HG02981 (cell line): ENCODE data around the gene C10orf71.

Experiments used
- ATAC-seq: cut with Tn5 transposase; IDR thresholded peaks from one replicate; pipeline ENCODE4 v1.9.1; 2021; ENCODE audit warnings: mild to moderate bottlenecking, moderate library complexity; ENCODE audit not compliant: unreplicated experiment

C10orf71 gene

GRCh38 chr10:49273626-49274025 lies 25.3 kb upstream of the C10orf71 start:
- ATAC-seq, result no peak

- no peak for ATAC-seq
These were observed 24.1 kb upstream of the C10orf71 start for GRCh38 chr10:49274886-49275285.

- no peak for ATAC-seq
These were observed 23.1 kb upstream of the C10orf71 start for GRCh38 chr10:49275896-49276295.

- ATAC-seq, result no peak
These were observed 22.4 kb upstream of the C10orf71 start for GRCh38 chr10:49276596-49276995.

- no peak for ATAC-seq
These were observed 21.0 kb upstream of the C10orf71 start for GRCh38 chr10:49277973-49278372.

- no peak for ATAC-seq
These were observed 20.4 kb upstream of the C10orf71 start for GRCh38 chr10:49278497-49278981.

GRCh38 chr10:49279015-49279880 lies 19.7 kb upstream of the C10orf71 start:
- ATAC-seq, result no peak

GRCh38 chr10:49280001-49280408 lies 19.0 kb upstream of the C10orf71 start:
- no peak for ATAC-seq

- ATAC-seq, result no peak
These were observed 17.5 kb upstream of the C10orf71 start for GRCh38 chr10:49281461-49281860.

- ATAC-seq, result no peak
These were observed 16.7 kb upstream of the C10orf71 start for GRCh38 chr10:49282306-49282705.

GRCh38 chr10:49282879-49283341 lies 16.1 kb upstream of the C10orf71 start:
- no peak for ATAC-seq

GRCh38 chr10:49283491-49283890 lies 15.5 kb upstream of the C10orf71 start:
- no peak for ATAC-seq

- no peak for ATAC-seq
These were observed 14.6 kb upstream of the C10orf71 start for GRCh38 chr10:49284356-49284755.

- no peak for ATAC-seq
These were observed 13.7 kb upstream of the C10orf71 start for GRCh38 chr10:49285232-49285631.

GRCh38 chr10:49286686-49287085 lies 12.3 kb upstream of the C10orf71 start:
- no peak for ATAC-seq

- no peak for ATAC-seq
These were observed 11.2 kb upstream of the C10orf71 start for GRCh38 chr10:49287689-49288340.

GRCh38 chr10:49288341-49289065 lies 10.5 kb upstream of the C10orf71 start:
- no peak for ATAC-seq

- ATAC-seq, result no peak
These were observed 9.5 kb upstream of the C10orf71 start for GRCh38 chr10:49289480-49289879.

- ATAC-seq, result no peak
These were observed 8.8 kb upstream of the C10orf71 start for GRCh38 chr10:49290131-49290530.

- ATAC-seq, result no peak
These were observed 8.4 kb upstream of the C10orf71 start for GRCh38 chr10:49290607-49291006.

- no peak for ATAC-seq
These were observed 6.3 kb upstream of the C10orf71 start for GRCh38 chr10:49292565-49293207.
